Vagina (tissue), 2 donors: ENCODE data around the gene FIGN. TPM values are rescaled to one million over a fixed set of nuclear protein-coding genes. Genes with fewer than 3 reads are reported as not detected.

ENCODE experiments used
- DNase-seq, 2 donors: peaks; one replicate each; pipeline ENCODE4 v3.0.0-alpha.2; 2017; ENCODE audit errors: extremely low spot score in 2 of 2
- H3K27ac ChIP-seq: fragments of 200-600 bp; sonication (generic); one replicate; pipeline ENCODE4 v1.5.1; 2019
- H3K27me3 ChIP-seq: fragments of 200-600 bp; sonication (generic); one replicate; pipeline ENCODE4 v1.5.1; 2019
- H3K36me3 ChIP-seq, 2 donors: fragments of 200-600 bp; sonication (generic); one replicate each; pipeline ENCODE4 v1.5.1; 2017 to 2019
- H3K4me1 ChIP-seq: fragments of 200-600 bp; sonication (generic); one replicate; pipeline ENCODE4 v1.5.1; 2019
- H3K4me3 ChIP-seq, 2 donors: fragments of 200-600 bp; sonication (generic); 1 replicate in 1 of 2; 2 replicates in 1 of 2; pipeline ENCODE4 v1.5.1; 2016 to 2019
- H3K9me3 ChIP-seq: fragments of 200-600 bp; sonication (generic); one replicate; pipeline ENCODE4 v1.5.1; 2019
- POLR2A ChIP-seq, 2 donors: fragments of 450-650 bp; IDR thresholded peaks; one replicate each; pipeline ENCODE4 v1.6.1; 2017; ENCODE audit warnings: antibody characterized with exemption in 2 of 2, mild to moderate bottlenecking in 2 of 2, moderate library complexity in 2 of 2
- POLR2AphosphoS5 ChIP-seq, 2 donors: sonication (generic); formaldehyde crosslinking; IDR thresholded peaks; one replicate each; pipeline ENCODE4 v1.9.0; 2017; ENCODE audit warnings: antibody characterized with exemption in 2 of 2, mild to moderate bottlenecking in 2 of 2, low read depth in 1 of 2; ENCODE audit not compliant: insufficient read depth in 1 of 2
- intact Hi-C: fragments of 100-400 bp; cut with DNase I; formaldehyde crosslinking; loops from one replicate; pipeline ENCODE4 v1.15.1; 2023
- total RNA-seq: library from RNA; depleted of rRNA; stranded (reverse); fragments of >200 nt; gene quantifications from one replicate; pipeline ENCODE4 v1.2.3, GENCODE V29; 2016
- TF ChIP-seq, protein P1 (sequence below), 3 experiments: fragments of 450-650 bp in 2 of 3; fragments of 200-600 bp in 1 of 3; sonication (generic) in 1 of 3; IDR thresholded peaks; one replicate each; pipeline ENCODE4 v1.5.1; 2017 to 2019; ENCODE audit warnings: antibody characterized with exemption in 3 of 3, mild to moderate bottlenecking in 2 of 3, moderate library complexity in 2 of 3

FIGN gene
- total RNA-seq, 1 donor from 2014 or later = 3.2 TPM

DNA sequence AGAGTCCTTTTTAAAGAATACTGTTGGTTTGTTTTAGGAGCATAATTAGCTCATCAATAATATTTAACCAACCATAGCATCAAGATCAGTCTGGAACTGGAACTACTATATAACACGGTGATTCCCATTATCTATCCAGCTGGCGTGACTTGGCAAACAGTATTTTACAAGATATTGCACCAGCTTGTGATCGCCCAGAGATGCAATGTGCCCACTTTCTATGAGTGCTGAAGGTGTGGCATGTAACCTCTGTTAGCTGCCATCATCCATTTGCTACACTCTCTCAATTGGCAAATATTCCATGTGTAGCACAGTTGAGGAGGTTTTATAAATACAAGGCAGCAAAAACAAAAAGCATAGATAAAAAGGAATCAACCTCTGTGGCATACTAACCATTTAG is 64.9 kb downstream of the FIGN start:
- TF ChIP-seq POLR2A (IDR thresholded peaks at IDR 0.05) (no peak), POLR2AphosphoS5 (IDR thresholded peaks at IDR 0.05; ENCODE audit: insufficient read depth in 1 of 2, low read depth in 1 of 2) (no peak)
- TF ChIP-seq, protein P1, sequence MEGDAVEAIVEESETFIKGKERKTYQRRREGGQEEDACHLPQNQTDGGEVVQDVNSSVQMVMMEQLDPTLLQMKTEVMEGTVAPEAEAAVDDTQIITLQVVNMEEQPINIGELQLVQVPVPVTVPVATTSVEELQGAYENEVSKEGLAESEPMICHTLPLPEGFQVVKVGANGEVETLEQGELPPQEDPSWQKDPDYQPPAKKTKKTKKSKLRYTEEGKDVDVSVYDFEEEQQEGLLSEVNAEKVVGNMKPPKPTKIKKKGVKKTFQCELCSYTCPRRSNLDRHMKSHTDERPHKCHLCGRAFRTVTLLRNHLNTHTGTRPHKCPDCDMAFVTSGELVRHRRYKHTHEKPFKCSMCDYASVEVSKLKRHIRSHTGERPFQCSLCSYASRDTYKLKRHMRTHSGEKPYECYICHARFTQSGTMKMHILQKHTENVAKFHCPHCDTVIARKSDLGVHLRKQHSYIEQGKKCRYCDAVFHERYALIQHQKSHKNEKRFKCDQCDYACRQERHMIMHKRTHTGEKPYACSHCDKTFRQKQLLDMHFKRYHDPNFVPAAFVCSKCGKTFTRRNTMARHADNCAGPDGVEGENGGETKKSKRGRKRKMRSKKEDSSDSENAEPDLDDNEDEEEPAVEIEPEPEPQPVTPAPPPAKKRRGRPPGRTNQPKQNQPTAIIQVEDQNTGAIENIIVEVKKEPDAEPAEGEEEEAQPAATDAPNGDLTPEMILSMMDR (IDR thresholded peaks at IDR 0.05) = no peak
- no peaks in the 10 kb centered on the region for H3K4me1 ChIP-seq

DNA sequence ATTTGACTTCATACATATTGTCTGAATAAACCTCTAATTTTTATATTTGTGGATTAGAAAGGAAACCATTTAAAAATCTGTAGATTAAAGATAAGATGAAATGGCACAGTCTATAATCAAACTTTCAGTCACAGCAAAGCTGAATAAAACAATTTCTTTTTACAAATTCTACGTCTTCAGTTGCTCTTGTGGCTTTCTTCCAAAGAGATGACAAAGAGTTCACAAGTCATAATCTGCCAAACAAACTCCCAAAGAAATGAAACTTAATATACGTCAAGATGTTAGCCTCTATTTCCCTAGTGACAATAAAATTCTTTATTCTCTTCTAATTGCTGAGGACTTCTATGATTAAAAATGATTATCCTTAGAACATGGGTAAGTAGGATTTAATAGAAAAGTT is 66.3 kb downstream of the FIGN start:
- H3K36me3 ChIP-seq = no peaks in the 10 kb centered on the region
- H3K9me3 ChIP-seq = no peaks in the 10 kb centered on the region
- no peak overlapping the region for H3K27ac ChIP-seq
- no peaks in the 10 kb centered on the region for H3K27me3 ChIP-seq
- H3K4me3 ChIP-seq = no peak overlapping the region
- TF ChIP-seq, protein P1 (IDR thresholded peaks at IDR 0.05) = no peak
- intact Hi-C loops = no loop called here
- no peaks in the 10 kb centered on the region for H3K4me1 ChIP-seq
- DNase-seq = no peak

More for the DNA sequence above, 64.9 kb downstream of the FIGN start:
- no peak for DNase-seq
- H3K27me3 ChIP-seq = no peaks in the 10 kb centered on the region
- intact Hi-C loops = no loop called here
- no peaks in the 10 kb centered on the region for H3K9me3 ChIP-seq
- no peak overlapping the region for H3K4me3 ChIP-seq
- no peak overlapping the region for H3K27ac ChIP-seq
- H3K36me3 ChIP-seq = no peaks in the 10 kb centered on the region

DNA sequence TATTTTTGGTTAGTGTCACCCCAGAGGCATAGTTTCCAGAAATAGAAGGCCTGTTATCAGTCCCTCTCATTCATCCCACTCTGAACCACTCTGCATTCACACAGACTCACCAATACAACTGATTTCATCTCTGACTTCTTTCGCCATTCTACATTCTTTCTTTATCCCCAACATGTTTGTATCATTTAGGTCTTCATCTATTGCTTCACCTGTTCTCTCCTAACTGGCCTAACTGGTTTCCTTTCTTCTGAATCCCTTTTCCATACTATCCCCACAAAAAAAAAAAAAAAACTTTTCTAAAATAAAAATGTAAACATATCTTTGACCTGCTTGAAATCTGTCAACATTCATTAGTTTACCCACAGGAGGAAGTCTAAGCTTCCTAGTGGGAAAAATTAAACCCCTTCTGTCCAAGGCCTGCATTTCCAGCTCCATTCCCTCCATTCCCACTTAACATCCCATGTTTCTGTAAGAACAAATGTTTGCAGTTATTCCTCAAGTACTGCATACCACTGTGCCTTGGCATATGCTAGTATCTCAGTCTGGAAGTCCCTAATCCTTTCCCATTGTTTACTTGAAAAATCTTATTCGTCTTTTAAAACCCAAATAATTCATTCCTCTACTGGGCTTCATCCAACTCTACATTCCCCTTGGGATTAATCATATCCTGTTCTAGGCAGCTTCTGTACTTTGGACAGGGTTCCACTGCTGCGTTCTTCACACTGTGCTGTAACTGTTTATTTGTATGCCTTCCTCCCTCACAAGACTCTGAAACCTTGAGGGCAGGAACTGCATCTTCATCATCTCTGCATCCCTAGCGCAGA is 68.5 kb downstream of the FIGN start:
- no peaks in the 10 kb centered on the region for H3K9me3 ChIP-seq
- intact Hi-C loops = no loop called here
- no peak overlapping the region for H3K27ac ChIP-seq
- TF ChIP-seq POLR2AphosphoS5 (IDR thresholded peaks at IDR 0.05; ENCODE audit: insufficient read depth in 1 of 2, low read depth in 1 of 2) (no peak), POLR2A (IDR thresholded peaks at IDR 0.05) (no peak)
- TF ChIP-seq, protein P1 (IDR thresholded peaks at IDR 0.05) = no peak
- H3K4me1 ChIP-seq = no peaks in the 10 kb centered on the region
- no peak overlapping the region for H3K4me3 ChIP-seq
- no peaks in the 10 kb centered on the region for H3K36me3 ChIP-seq
- H3K27me3 ChIP-seq = no peaks in the 10 kb centered on the region
- no peak for DNase-seq

DNA sequence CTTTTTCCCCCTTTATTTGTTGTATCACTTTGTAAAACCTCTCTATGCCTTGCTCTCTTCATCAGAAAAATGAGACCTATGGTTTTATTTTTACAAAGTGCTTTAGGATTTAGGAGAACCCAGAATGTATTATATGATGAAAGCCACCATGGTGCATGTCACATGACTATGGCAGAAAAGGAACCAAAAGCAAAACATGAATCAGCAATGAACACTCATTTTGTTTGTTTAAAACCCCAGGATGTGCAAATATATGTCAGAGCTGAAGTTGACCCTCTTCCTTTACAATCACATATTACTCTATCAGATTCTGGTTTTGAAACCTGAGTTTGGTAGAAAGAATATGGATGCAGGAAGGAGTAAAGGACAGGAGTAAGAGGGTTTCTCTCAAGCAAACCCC is 70.0 kb downstream of the FIGN start:
- intact Hi-C loops = no loop called here
- Histone ChIP-seq H3K4me1 (no peaks in the 10 kb centered on the region), H3K27me3 (no peaks in the 10 kb centered on the region), H3K27ac (no peak overlapping the region), H3K4me3 (no peak overlapping the region), H3K9me3 (no peaks in the 10 kb centered on the region), H3K36me3 (no peaks in the 10 kb centered on the region)
- TF ChIP-seq POLR2A (IDR thresholded peaks at IDR 0.05) (no peak), POLR2AphosphoS5 (IDR thresholded peaks at IDR 0.05; ENCODE audit: insufficient read depth in 1 of 2, low read depth in 1 of 2) (no peak)
- TF ChIP-seq, protein P1 (IDR thresholded peaks at IDR 0.05) = no peak
- DNase-seq = no peak

DNA sequence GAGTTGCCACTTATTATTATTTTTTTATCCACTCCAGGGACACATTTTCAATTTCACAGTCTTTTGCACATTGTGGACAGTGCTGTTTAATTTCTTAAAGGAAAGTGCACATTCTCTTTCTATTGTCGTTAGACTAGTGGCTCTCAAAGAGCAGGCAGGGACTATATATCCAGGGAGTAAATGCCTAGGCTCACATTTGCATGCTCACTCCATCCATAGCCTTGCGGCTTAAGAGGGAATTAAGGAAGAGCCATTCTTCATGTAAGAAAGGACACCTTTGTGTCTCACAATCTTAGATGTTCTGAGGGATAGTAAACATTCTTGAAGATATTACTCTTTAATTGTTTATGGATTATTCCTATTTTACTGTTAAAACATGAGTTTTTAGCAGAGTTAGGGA is 70.8 kb downstream of the FIGN start:
- Histone ChIP-seq H3K4me3 (no peak overlapping the region), H3K4me1 (no peaks in the 10 kb centered on the region), H3K27ac (no peak overlapping the region), H3K9me3 (no peaks in the 10 kb centered on the region), H3K27me3 (no peaks in the 10 kb centered on the region), H3K36me3 (no peaks in the 10 kb centered on the region)
- no peak for DNase-seq
- TF ChIP-seq POLR2AphosphoS5 (IDR thresholded peaks at IDR 0.05; ENCODE audit: insufficient read depth in 1 of 2, low read depth in 1 of 2) (no peak), POLR2A (IDR thresholded peaks at IDR 0.05) (no peak)
- TF ChIP-seq, protein P1 (IDR thresholded peaks at IDR 0.05) = no peak
- intact Hi-C loops = no loop called here
